DMS153 treated with DMSO at 0.1 percent for 48 hours (cell line): ENCODE results near the gene STAM.
"Not testable (repeated sequence)": the region's sequence is repeated elsewhere in the genome, so short reads cannot be mapped to it uniquely, and the experiment has no call there.

Experiments used
- DNase-seq: peaks from one replicate; lab custom pipeline; 2025; ENCODE audit not compliant: unreplicated experiment; lab: John Stamatoyannopoulos, UW

STAM gene

DNA sequence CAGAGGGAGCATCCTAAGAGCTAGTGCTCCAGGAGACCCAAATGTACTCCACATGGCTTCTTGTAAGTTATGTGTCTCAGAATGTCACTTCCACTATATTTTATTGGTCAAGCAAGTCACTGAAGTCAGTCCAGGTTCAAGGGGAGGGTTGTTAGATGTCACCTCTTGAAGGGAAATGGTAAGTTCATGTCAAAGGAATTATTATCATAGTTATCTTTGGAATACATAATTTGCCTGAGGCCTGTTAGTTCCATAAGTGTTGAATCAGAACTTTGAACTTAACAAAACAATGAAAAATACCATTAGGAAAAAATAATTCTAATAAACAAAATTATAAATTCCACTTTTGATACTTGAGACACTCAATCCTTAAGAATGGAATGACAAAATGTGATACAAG is 30.6 kb downstream of the STAM start:
- no peak for DNase-seq

GRCh38 chr10:17675638-17676037 is 31.7 kb downstream of the STAM start:
- DNase-seq: no peak

DNA sequence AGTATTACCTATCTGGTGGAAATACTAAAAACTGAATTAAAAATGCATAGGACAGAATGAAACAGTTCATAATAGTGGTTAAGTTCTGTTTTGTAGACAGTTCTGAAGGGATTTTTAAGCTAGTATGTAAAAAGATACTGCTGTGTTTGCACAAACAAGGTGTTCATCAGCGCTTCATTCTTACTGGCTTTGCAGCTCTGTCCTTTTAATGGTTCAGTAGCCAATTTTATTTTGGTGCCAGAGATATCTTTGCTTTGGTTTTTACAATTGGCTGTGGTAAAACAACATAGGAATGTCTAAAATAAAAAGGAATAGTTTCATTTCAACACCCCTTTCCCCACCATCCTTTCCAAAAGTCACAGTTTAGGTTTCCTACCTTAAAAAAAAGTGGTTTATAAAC is 33.0 kb downstream of the STAM start:
- no peak for DNase-seq

DNA sequence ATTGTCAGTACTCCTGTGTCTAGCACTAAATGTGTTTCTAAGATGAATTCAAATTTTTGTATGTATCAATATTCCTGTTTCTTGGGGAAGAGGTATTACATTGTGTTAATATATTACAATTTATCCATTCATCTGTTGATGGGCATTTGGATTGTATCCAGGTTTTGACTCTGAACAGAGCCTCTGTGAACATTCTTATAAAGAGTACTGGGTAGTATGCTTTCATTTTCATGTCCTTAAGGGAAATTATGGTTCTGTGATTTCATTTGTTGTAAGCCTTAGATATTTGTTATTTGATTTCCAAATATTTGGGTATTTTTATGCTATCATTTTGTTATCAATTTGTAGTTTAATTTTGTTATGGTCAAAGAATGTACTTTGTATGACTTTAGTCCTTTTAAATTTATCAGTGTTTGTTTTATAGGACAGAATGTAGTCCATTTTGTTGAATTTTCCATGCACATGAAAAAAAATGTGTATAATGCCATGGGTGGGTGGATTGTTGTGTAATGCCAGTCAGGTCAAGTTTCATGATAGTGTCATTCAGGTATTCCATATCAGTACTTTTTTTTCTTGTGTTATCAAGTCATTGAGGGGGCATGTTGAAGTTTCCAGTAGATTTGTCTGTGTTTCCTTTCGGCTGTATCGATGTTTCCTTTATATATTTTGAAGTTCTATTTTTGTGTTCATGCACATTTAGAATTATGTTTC is 38.4 kb downstream of the STAM start:
- DNase-seq: no peak

- no peak for DNase-seq
Observed at GRCh38 chr10:17683541-17683940, 39.6 kb downstream of the STAM start.

GRCh38 chr10:17684537-17684936 is 40.6 kb downstream of the STAM start:
- DNase-seq: no peak

- no peak for DNase-seq
Observed at GRCh38 chr10:17685233-17685840, 41.4 kb downstream of the STAM start.

GRCh38 chr10:17687117-17687831 is 43.3 kb downstream of the STAM start:
- no peak for DNase-seq

- DNase-seq: no peak
Observed at GRCh38 chr10:17689137-17689536, 45.2 kb downstream of the STAM start.

GRCh38 chr10:17693009-17693408 is 49.1 kb downstream of the STAM start:
- no peak for DNase-seq

DNA sequence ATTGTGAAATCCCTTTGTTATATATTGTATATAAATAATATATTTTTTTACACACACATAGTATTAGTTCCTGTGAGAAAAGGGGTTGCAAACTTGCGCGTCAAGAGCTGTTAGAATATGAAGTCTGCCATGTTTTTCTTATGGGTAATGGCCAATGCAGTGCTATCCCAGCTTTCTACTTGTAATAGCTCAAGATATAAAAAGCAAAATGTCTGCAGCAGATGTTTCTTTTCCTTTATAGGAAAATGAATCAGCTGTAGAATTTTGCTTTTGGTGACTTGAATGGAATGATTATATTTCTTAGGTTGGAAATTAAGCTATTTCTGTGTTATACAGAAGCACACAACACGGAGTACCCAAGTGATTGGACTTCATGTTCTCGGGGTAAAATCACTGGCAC is 54.7 kb downstream of the STAM start:
- DNase-seq: no peak

GRCh38 chr10:17701301-17701700 is 57.4 kb downstream of the STAM start:
- no peak for DNase-seq

DNA sequence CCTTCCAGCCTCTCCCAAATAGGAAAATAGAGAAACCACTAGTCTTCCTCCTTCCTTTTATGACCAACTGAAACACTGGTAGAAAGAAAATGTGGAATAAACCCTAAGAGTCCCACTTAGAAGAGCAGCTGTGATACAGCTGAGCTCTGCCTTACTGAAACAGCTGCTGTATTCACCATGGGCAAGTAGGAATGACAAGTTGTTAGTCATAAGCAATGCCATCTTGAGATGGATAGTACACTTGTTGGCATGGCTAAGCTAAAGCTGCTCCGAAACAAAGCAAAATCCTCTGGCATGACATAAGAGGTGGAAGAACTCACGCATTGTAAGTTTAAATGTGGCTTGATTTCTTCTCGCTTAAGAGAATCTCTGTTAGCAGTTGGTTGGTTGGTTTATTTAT is 59.8 kb downstream of the STAM start:
- no peak for DNase-seq

- DNase-seq: no peak
Observed at GRCh38 chr10:17708821-17709220, 64.9 kb downstream of the STAM start.

DNA sequence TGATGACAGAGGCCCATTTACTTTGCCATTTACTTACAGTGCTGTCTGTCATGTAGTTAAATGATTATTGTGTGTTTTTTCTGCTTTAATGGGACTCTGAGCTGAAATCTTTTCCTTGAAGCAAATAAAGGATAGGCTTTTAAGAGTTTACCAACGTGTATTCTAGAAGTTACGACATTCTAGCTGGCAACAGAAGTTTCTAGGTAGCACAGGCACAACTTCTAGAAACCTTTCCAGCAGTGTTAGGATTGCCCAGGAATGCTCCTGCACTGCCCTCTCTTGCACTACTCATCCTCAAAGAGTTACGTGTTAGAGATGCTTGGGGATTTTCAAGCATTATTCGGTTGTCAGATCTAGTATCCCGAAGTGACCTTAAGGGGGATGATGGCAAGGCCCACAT is 65.5 kb downstream of the STAM start:
- DNase-seq: no peak

DNA sequence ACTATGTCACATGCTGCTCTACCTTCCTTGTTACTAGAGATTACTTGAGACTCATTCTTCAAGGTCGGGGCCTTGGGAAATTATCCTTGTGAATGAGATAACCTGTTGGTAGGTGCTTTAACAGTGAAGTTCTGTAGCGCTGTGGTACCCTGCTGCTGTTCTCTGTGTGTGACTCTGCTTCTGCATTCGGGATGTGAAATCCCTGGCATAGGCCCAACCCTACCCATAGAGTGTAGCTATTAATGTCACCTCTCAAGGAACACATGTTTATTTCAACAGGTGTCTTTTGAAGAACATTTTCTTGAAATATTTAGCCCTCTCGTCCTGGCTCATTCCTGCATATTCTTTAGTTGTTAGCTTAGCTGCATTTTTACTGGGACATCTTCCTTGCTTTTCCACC is 66.2 kb downstream of the STAM start:
- DNase-seq: no peak

DNA sequence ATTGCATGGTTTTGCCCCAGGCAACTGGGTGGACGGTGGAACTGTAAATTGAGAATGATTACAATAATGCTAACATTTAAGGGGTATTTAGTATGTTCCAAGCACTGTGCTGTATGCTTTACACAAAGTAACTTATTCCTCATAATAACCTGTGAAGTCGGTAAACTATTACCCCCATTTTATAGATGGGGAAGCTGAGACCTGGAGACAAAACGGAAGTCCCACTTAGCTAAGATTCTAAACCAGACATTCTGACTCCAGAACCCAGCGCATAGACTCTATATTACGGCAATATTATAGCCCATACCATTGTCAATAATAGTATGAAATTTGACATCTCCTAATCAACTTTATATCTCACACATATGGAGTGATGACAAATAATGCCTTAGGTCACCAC is 68.1 kb downstream of the STAM start:
- DNase-seq: no peak

DNA sequence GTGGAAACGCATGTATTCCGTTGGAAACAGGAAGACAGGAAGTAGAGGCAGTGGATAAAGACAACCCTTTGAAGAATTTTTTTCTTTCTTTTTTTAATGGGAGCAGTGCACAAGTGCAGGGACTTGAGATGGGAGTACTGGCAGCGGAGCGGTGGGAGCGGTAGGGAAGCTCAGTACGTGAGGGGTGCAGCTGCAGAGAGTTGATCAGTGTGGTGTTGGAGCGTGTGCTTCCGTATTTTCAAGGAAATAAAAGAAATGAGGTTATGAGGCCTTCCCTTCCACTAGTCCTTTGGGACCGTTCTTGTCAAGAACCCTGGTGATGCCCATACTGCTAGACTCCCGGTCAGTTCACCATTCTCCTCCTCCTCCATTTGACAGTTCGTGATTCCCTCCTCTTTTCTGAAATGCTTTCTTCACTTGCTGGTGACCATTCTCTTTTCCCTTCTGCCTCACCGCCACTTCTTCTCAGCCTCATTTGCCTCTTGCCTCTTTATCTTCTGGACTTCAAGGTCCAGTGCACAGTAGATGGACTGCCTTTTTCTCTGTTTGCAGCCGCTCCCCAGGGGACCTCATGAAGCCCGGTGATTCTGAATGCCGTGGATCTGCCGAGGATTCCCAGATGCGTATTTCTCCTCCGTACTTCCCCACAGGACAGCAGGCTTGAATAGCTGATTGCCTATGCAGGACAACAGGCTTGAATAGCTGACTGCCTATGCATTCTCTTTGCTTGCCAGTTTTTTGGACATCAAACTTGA is 68.9 kb downstream of the STAM start:
- no peak for DNase-seq

- DNase-seq: no peak
Observed at GRCh38 chr10:17713758-17714157, 69.8 kb downstream of the STAM start.

DNA sequence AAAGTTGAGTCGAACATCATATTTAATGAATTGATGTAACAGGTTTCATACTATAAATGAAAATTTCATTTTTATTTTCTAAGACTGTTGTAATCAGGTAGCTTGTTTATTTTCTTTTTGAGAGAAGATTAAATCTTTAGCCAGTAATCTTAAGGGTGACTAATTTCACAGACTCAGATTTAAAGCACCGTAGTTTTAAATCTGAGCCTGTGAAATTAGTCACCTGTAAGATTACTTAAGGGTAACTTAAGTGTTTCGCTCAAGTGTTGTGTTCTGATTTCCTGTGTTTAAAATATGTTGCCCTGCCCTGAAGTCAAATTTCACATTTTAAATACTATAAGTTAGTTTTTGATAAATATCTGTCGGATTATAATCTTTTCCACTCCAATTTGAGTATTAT is 72.2 kb downstream of the STAM start:
- no peak for DNase-seq

GRCh38 chr10:17722317-17723014 is 78.5 kb downstream of the STAM start:
- not testable (repeated sequence) for DNase-seq
